Measurements from ENCODE around the gene DEFB110. TPM values are rescaled to one million over a fixed set of nuclear protein-coding genes. Genes with fewer than 3 reads are reported as not detected.
A peak's percentile ranks its signal among the peaks of the same experiment; 100 is the strongest.

The DEFB110 gene
- total RNA-seq (2014; rRNA removed; shearing (Covaris generic)) (not detected in 2 replicates), polyA plus RNA-seq (2016; fragmentation: Nextera tagmentation; extraction: Ambion mirVana) (not detected in 2 replicates)

DNA sequence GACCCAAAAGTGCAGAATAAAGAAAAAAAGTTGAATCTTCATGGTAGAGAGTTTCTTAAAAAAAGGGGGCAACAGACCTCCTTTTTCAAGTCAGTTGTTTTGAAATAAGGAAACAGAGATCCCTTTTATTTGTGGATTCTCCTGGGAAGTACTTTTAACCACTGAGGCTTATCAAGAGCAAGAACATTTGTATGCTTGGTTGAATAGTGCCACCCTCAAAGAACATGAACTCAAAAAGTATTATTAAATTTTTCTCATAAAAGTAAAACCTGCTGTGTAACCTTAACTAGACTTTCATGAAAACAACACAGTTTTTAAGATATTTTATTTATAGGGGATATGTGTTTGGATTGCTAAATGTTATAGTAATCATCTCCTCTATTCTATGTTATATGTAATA is at the start of gene DEFB110:
DEFB110 (minus strand) TSS at position 101 of the 400 bp plus-strand sequence; CDS start at position 42, 59 bp downstream.
- H3K36me3 ChIP-seq (ENCODE audit: low read depth): no peaks in the 10 kb centered on the region
- no peaks in the 10 kb centered on the region for H3K79me2 ChIP-seq (ENCODE audit: insufficient read depth)
- TF ChIP-seq EZH2 (IDR thresholded peaks at IDR 0.05; ENCODE audit: insufficient read depth, poor library complexity, severe bottlenecking) (no peak), EZH2phosphoT487 (IDR thresholded peaks at IDR 0.05; ENCODE audit: insufficient read depth, low read depth) (no peak)
- H3K9ac ChIP-seq: no peak within 1 kb of the TSS
- H2AFZ ChIP-seq: no peak within 1 kb of the TSS
- no peak within 1 kb of the TSS for H3K27ac ChIP-seq
- H3K4me1 ChIP-seq (ENCODE audit: insufficient read depth): no peaks in the 10 kb centered on the region
- DNase-seq: no peak
- H4K20me1 ChIP-seq (ENCODE audit: insufficient read depth): no peaks in the 10 kb centered on the region
- no peaks in the 10 kb centered on the region for H3F3A ChIP-seq (ENCODE audit: insufficient read depth)
- in situ Hi-C loops (cut with MboI): no loop called here
- no peak within 1 kb of the TSS for H3K4me3 ChIP-seq
- H3K27me3 ChIP-seq (replicated peaks; ENCODE audit: insufficient read depth): no peaks in the 10 kb centered on the region
- H3K9me2 ChIP-seq (ENCODE audit: insufficient read depth): no peaks in the 10 kb centered on the region
- H3K9me3 ChIP-seq (ENCODE audit: low read depth): no peaks in the 10 kb centered on the region
- H3K4me2 ChIP-seq (ENCODE audit: unreplicated experiment): no peak within 1 kb of the TSS

DNA sequence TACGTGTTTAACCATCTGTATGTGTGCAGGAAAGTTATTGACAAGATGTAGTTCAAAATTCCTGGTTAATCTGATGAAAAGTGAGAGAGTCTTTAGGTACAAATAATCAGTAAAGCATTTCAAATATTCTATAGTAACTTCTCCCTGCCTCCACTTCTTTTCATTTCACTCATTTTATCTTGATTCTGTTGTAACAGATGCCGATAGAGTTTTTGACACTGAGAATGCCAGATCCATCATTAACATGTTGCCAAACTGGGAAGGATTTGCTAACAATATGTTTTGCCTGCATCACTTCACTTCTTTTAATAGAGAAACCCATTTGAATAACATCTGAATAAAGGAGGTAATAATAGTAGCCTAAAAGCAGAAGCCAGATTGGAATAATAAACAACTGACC is 48.3 kb upstream of the DEFB110 start:
- H3K9me3 ChIP-seq (ENCODE audit: low read depth): no peaks in the 10 kb centered on the region
- no peaks in the 10 kb centered on the region for H3K79me2 ChIP-seq (ENCODE audit: insufficient read depth)
- H4K20me1 ChIP-seq (ENCODE audit: insufficient read depth): no peaks in the 10 kb centered on the region
- H3K9me2 ChIP-seq (ENCODE audit: insufficient read depth): no peaks in the 10 kb centered on the region
- DNase-seq: no peak
- H3F3A ChIP-seq (ENCODE audit: insufficient read depth): no peaks in the 10 kb centered on the region
- in situ Hi-C loops (cut with MboI): no loop called here
- H3K36me3 ChIP-seq (ENCODE audit: low read depth): no peaks in the 10 kb centered on the region
- H3K27me3 ChIP-seq (replicated peaks; ENCODE audit: insufficient read depth): no peaks in the 10 kb centered on the region
- no peak overlapping the region for H2AFZ ChIP-seq
- no peak overlapping the region for H3K4me2 ChIP-seq (ENCODE audit: unreplicated experiment)
- H3K4me1 ChIP-seq (ENCODE audit: insufficient read depth): no peaks in the 10 kb centered on the region
- H3K27ac ChIP-seq: no peak overlapping the region
- TF ChIP-seq EZH2phosphoT487 (IDR thresholded peaks at IDR 0.05; ENCODE audit: insufficient read depth, low read depth) (no peak), EZH2 (IDR thresholded peaks at IDR 0.05; ENCODE audit: insufficient read depth, poor library complexity, severe bottlenecking) (no peak)
- H3K4me3 ChIP-seq: no peak overlapping the region
- no peak overlapping the region for H3K9ac ChIP-seq
- 26 to 27% methylated on average over 2 of the region's 2 CpGs for WGBS, 2 experiments (ENCODE audit: low coverage in 1 of 2, low lambda C conversion rate in 2 of 2, missing lambda C conversion rate in 2 of 2)

DNA sequence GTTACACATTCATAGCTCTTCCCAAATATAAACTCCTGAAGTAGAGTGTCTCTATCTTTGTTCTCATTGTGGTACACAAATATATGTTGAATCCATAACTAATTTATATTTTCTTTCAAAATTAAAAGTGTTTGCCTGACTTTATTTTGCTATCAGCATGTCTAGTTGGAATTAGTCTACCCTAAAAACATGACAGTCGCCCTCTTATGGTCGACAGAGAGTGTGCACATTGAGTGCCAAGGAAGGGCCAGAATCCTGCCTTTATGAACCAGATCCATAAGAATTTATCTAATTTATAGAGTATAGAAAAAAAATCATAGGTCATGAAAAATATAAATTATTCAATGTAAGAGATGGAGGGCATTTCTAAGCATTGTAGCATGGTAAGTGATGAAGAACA is 40.3 kb upstream of the DEFB110 start:
- Histone ChIP-seq H3K27me3 (replicated peaks; ENCODE audit: insufficient read depth) (no peaks in the 10 kb centered on the region), H3K9me2 (ENCODE audit: insufficient read depth) (no peaks in the 10 kb centered on the region), H3K4me2 (ENCODE audit: unreplicated experiment) (no peak overlapping the region), H3K4me3 (no peak overlapping the region), H3K9me3 (ENCODE audit: low read depth) (no peaks in the 10 kb centered on the region), H3K9ac (no peak overlapping the region), H2AFZ (no peak overlapping the region), H3F3A (ENCODE audit: insufficient read depth) (no peaks in the 10 kb centered on the region), H3K4me1 (ENCODE audit: insufficient read depth) (no peaks in the 10 kb centered on the region), H3K79me2 (ENCODE audit: insufficient read depth) (no peaks in the 10 kb centered on the region), H4K20me1 (ENCODE audit: insufficient read depth) (no peaks in the 10 kb centered on the region), H3K27ac (no peak overlapping the region), H3K36me3 (ENCODE audit: low read depth) (no peaks in the 10 kb centered on the region)
- TF ChIP-seq EZH2phosphoT487 (IDR thresholded peaks at IDR 0.05; ENCODE audit: insufficient read depth, low read depth) (no peak), EZH2 (IDR thresholded peaks at IDR 0.05; ENCODE audit: insufficient read depth, poor library complexity, severe bottlenecking) (no peak)
- WGBS, 2 experiments (ENCODE audit: low coverage in 1 of 2, low lambda C conversion rate in 2 of 2, missing lambda C conversion rate in 2 of 2): 0 to 2% methylated on average over 2 of the region's 2 CpGs
- peak; percentile 2 for DNase-seq
- in situ Hi-C loops (cut with MboI): no loop called here

DNA sequence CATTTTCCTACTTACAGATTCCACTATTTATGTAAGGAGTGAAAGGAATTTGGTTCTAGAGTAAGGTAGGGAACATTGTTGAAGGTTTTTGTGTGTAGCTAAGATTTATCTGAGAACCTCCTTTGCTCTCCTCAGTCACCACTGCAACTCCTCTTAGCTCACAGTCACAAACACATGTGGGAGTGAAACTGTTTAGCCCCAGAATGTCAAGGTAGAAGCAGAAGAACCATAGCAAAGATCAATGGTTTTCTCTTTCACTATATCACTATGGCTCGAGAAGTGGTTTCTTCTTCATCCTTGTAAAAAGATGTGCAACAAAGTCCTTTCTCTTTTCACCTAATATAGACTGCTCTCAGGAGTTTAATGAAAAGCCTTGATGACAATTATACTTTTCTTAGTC is 34.4 kb upstream of the DEFB110 start:
- H3K36me3 ChIP-seq (ENCODE audit: low read depth): no peaks in the 10 kb centered on the region
- in situ Hi-C loops (cut with MboI): no loop called here
- H3K4me1 ChIP-seq (ENCODE audit: insufficient read depth): no peaks in the 10 kb centered on the region
- no peaks in the 10 kb centered on the region for H4K20me1 ChIP-seq (ENCODE audit: insufficient read depth)
- no peak for TF ChIP-seq EZH2 (IDR thresholded peaks at IDR 0.05; ENCODE audit: insufficient read depth, poor library complexity, severe bottlenecking)
- TF ChIP-seq EZH2phosphoT487 (IDR thresholded peaks at IDR 0.05; ENCODE audit: insufficient read depth, low read depth): no peak
- H2AFZ ChIP-seq: no peak overlapping the region
- H3K4me2 ChIP-seq (ENCODE audit: unreplicated experiment): no peak overlapping the region
- DNase-seq: no peak
- WGBS, 2 experiments (ENCODE audit: low coverage in 1 of 2, low lambda C conversion rate in 2 of 2, missing lambda C conversion rate in 2 of 2): 0 to 8% methylated on average over 1 of the region's 1 CpG
- H3K27me3 ChIP-seq (replicated peaks; ENCODE audit: insufficient read depth): no peaks in the 10 kb centered on the region
- no peaks in the 10 kb centered on the region for H3K79me2 ChIP-seq (ENCODE audit: insufficient read depth)
- H3K9me2 ChIP-seq (ENCODE audit: insufficient read depth): no peaks in the 10 kb centered on the region
- H3K9me3 ChIP-seq (ENCODE audit: low read depth): no peaks in the 10 kb centered on the region
- no peak overlapping the region for H3K27ac ChIP-seq
- no peak overlapping the region for H3K9ac ChIP-seq
- H3F3A ChIP-seq (ENCODE audit: insufficient read depth): no peaks in the 10 kb centered on the region
- H3K4me3 ChIP-seq: no peak overlapping the region

GRCh38 chr6:50049829-50050228 is 28.0 kb upstream of the DEFB110 start, which contains the start of gene DEFB112:
Gene DEFB112, minus strand, starts transcription at chr6:50049929. Its CDS starts 60 bp downstream, at chr6:50049869.
- H2AFZ ChIP-seq: no peak within 1 kb of the TSS
- H3K27ac ChIP-seq: no peak within 1 kb of the TSS
- no peaks in the 10 kb centered on the region for H3K79me2 ChIP-seq (ENCODE audit: insufficient read depth)
- H3K9ac ChIP-seq: no peak within 1 kb of the TSS
- H3F3A ChIP-seq (ENCODE audit: insufficient read depth): no peaks in the 10 kb centered on the region
- H3K4me1 ChIP-seq (ENCODE audit: insufficient read depth): no peaks in the 10 kb centered on the region
- no peak within 1 kb of the TSS for H3K4me3 ChIP-seq
- no peaks in the 10 kb centered on the region for H3K27me3 ChIP-seq (replicated peaks; ENCODE audit: insufficient read depth)
- no peaks in the 10 kb centered on the region for H4K20me1 ChIP-seq (ENCODE audit: insufficient read depth)
- no peaks in the 10 kb centered on the region for H3K9me3 ChIP-seq (ENCODE audit: low read depth)
- no peak for TF ChIP-seq EZH2phosphoT487 (IDR thresholded peaks at IDR 0.05; ENCODE audit: insufficient read depth, low read depth)
- in situ Hi-C loops (cut with MboI): no loop called here
- DNase-seq: no peak
- 0 to 3% methylated on average over 1 of the region's 1 CpG for WGBS, 2 experiments (ENCODE audit: low coverage in 1 of 2, low lambda C conversion rate in 2 of 2, missing lambda C conversion rate in 2 of 2)
- H3K36me3 ChIP-seq (ENCODE audit: low read depth): no peaks in the 10 kb centered on the region
- no peak within 1 kb of the TSS for H3K4me2 ChIP-seq (ENCODE audit: unreplicated experiment)
- H3K9me2 ChIP-seq (ENCODE audit: insufficient read depth): no peaks in the 10 kb centered on the region

Measured in GM23248 (cell line).